ENCODE measurements around the gene RAI14. TPM values are rescaled to one million over a fixed set of nuclear protein-coding genes. Genes with fewer than 3 reads are reported as not detected.

RAI14 gene
- total RNA-seq, 4 donors from 2014 or later: 24.2 to 40.1 (median 28.0) TPM

DNA sequence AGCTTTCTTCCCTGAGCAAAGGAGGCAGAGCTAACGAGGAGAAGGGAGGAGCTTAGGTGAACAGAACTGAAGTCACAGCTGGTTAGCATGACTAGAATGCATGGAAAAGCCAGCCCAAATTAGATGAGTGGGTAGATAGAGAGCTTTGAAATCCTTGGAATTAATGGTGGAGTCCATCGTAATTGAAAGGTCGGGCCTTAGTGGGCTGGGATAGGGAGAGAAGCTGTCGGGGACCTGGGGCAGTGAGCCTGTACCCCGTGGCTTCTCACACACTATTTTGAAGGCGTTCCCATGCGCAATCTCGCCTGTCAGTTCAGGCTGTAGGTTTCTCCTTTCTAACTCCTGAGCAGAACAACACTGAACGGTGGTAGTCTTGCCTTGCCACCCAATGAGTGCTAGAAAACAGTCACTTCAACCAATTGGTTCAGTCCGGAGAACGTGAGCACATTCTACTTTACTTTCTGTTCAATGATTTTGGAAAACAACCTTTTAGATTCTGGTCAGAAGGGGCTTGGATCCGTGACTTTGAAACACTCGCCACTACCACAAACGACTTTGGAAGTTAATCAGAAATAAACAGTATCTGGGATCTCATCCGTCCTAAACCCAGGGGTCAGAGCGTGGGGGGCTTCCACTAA is 655 bp upstream of the RAI14 start:
- Histone ChIP-seq H3K36me3 (no peaks in the 10 kb centered on the region), H3K27ac (peak overlapping the region; percentile 91), H3K27me3 (no peaks in the 10 kb centered on the region), H3K4me1 (peaks cover 26% of the 10 kb centered on the region), H3K4me3 (peak overlapping the region; percentile 91), H3K9me3 (no peaks in the 10 kb centered on the region)
- no peak for TF ChIP-seq EP300 (IDR thresholded peaks at IDR 0.05)
- TF ChIP-seq POLR2A (IDR thresholded peaks at IDR 0.05): no peak
- TF ChIP-seq, protein P1, sequence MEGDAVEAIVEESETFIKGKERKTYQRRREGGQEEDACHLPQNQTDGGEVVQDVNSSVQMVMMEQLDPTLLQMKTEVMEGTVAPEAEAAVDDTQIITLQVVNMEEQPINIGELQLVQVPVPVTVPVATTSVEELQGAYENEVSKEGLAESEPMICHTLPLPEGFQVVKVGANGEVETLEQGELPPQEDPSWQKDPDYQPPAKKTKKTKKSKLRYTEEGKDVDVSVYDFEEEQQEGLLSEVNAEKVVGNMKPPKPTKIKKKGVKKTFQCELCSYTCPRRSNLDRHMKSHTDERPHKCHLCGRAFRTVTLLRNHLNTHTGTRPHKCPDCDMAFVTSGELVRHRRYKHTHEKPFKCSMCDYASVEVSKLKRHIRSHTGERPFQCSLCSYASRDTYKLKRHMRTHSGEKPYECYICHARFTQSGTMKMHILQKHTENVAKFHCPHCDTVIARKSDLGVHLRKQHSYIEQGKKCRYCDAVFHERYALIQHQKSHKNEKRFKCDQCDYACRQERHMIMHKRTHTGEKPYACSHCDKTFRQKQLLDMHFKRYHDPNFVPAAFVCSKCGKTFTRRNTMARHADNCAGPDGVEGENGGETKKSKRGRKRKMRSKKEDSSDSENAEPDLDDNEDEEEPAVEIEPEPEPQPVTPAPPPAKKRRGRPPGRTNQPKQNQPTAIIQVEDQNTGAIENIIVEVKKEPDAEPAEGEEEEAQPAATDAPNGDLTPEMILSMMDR (IDR thresholded peaks at IDR 0.05): no peak
- TF ChIP-seq POLR2AphosphoS5 (IDR thresholded peaks at IDR 0.05): no peak
- peak in 1 of 2 donors; percentile 75 for DNase-seq (ENCODE audit: low spot score in 2 of 2)
- WGBS: 1% methylated on average over 16 of the region's 16 CpGs

DNA sequence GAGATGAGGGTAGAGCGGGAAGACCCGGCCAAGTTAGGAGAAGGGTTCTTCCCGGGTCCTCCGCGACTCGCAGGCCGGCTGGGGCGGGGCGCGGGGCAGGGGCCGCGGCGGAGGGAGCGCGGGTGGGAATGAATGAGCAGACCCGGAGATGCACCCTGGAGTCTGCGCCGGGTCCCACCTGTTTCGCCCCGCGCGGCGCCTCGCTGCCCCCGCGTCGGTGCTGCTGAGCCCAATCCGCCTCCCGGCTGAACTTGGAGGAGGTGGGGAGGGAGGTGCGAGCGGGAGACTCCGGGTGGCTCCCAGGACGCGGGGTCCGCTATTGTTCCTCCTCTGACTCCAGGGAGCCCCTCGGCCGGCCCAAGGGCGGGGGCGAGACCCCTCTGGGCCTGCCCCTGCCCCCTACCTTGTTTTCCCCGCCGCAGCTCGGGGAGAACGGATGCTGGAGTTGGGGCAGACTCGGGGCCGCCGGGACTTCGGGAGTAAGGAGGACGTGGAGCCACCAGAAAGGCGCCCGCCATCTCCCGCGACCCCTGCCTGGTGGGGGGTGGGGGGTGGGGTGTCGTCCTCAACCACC is 659 bp downstream of the RAI14 start:
- H3K27me3 ChIP-seq: no peaks in the 10 kb centered on the region
- peak overlapping the region; percentile 91 for H3K4me3 ChIP-seq
- peak overlapping the region; percentile 91 for H3K27ac ChIP-seq
- no peak for TF ChIP-seq POLR2A (IDR thresholded peaks at IDR 0.05)
- TF ChIP-seq POLR2AphosphoS5 (IDR thresholded peaks at IDR 0.05): no peak
- no peak for TF ChIP-seq EP300 (IDR thresholded peaks at IDR 0.05)
- TF ChIP-seq, protein P1 (IDR thresholded peaks at IDR 0.05): no peak
- no peaks in the 10 kb centered on the region for H3K9me3 ChIP-seq
- WGBS: 7% methylated on average over 3 of the region's 53 CpGs
- H3K4me1 ChIP-seq: peaks cover 26% of the 10 kb centered on the region
- H3K36me3 ChIP-seq: no peaks in the 10 kb centered on the region
- peak in 1 of 2 donors; percentile 65 for DNase-seq (ENCODE audit: low spot score in 2 of 2)

DNA sequence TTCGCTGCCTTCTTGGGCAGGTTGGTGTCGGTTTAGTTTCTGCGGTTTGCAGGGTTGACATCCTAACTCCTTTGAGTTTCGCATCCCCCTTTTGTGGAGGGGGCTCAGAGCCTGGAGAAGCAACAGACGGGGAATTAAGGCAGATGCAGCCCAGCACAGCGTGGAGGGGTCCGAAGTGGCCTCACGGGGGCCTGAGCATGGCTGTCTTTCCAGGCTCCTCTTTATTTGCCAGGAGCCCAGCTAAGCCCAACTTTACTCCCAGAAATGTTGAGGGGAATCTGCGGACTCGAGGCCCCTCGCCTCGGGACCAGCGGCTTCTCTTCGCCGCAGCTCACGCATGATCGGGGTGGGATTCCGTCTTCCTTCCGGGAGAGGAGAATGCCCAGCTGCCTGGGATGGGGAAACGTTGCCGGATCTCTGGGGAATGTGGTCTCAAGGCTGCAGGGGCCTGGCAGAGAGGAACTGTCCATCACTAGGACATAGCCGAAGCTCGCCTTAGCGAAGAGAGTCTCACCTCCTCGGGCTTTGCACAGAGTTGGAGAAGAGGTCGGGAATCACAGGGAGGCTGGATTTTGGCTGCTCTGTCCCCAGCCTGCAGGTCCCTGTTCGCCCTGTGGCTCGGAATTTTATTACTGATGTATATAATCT is 1.3 kb downstream of the RAI14 start:
- peaks cover 26% of the 10 kb centered on the region for H3K4me1 ChIP-seq
- no peaks in the 10 kb centered on the region for H3K27me3 ChIP-seq
- no peaks in the 10 kb centered on the region for H3K36me3 ChIP-seq
- H3K9me3 ChIP-seq: no peaks in the 10 kb centered on the region
- 4% methylated on average over 20 of the region's 28 CpGs for WGBS
- peak in 1 of 2 donors; percentile 64 for DNase-seq (ENCODE audit: low spot score in 2 of 2)
- TF ChIP-seq POLR2A (IDR thresholded peaks at IDR 0.05): no peak
- no peak for TF ChIP-seq EP300 (IDR thresholded peaks at IDR 0.05)
- TF ChIP-seq POLR2AphosphoS5 (IDR thresholded peaks at IDR 0.05): no peak
- TF ChIP-seq, protein P1 (IDR thresholded peaks at IDR 0.05): no peak
- peak overlapping the region; percentile 91 for H3K4me3 ChIP-seq
- peak overlapping the region; percentile 91 for H3K27ac ChIP-seq

DNA sequence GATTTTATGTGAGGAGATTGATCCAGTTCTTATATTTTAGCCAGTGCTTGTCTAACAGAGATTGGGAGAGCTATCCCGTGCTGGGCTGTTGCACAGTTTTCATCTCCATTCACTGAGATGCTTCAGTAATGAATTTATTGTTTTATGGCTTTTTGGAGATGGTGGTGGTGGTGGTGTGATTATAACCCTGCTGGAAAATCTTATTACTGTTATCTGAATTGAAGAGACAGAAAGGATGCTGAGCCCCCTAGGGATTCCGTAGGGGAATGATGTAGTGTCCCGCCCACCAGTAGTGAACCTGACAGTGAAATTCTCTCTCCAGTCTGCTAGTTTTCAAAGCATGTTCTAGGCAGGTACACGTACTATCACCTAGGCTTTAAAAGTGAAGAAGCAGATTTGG is 1.9 kb downstream of the RAI14 start:
- no peak for TF ChIP-seq POLR2A (IDR thresholded peaks at IDR 0.05)
- 45% methylated on average over 4 of the region's 4 CpGs for WGBS
- peaks cover 26% of the 10 kb centered on the region for H3K4me1 ChIP-seq

DNA sequence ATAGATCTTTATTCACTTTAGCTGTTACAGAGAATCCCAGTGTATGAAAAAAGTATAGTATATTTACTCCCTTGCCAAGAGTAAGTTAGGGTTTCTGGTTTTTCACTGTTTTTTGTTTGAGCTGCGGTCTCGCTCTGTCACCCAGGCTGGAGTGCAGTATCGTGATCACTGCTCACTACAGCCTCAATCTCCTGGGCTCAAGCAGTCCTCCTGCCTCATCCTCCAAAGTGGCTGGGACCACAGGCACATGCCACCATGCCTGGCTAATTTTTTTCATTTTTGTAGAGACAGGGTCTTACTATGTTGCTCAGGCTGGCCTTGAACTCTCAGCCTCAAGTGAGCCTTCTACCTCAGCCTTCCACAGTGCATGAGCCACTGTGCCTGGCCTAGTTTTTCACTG is 3.0 kb downstream of the RAI14 start:
- no peaks in the 10 kb centered on the region for H3K27me3 ChIP-seq
- peaks cover 26% of the 10 kb centered on the region for H3K4me1 ChIP-seq
- WGBS: 97% methylated on average over 3 of the region's 3 CpGs
- no peak for DNase-seq (ENCODE audit: low spot score in 2 of 2)
- H3K36me3 ChIP-seq: no peaks in the 10 kb centered on the region
- no peak overlapping the region for H3K27ac ChIP-seq
- no peak overlapping the region for H3K4me3 ChIP-seq
- H3K9me3 ChIP-seq: no peaks in the 10 kb centered on the region
- TF ChIP-seq POLR2AphosphoS5 (IDR thresholded peaks at IDR 0.05): no peak
- TF ChIP-seq, protein P1 (IDR thresholded peaks at IDR 0.05): no peak
- TF ChIP-seq EP300 (IDR thresholded peaks at IDR 0.05): no peak
- TF ChIP-seq POLR2A (IDR thresholded peaks at IDR 0.05): no peak

More for the DNA sequence above, 1.9 kb downstream of the RAI14 start:
- no peak overlapping the region for H3K27ac ChIP-seq
- no peaks in the 10 kb centered on the region for H3K36me3 ChIP-seq
- no peak for DNase-seq (ENCODE audit: low spot score in 2 of 2)
- peak overlapping the region; percentile 91 for H3K4me3 ChIP-seq
- no peaks in the 10 kb centered on the region for H3K9me3 ChIP-seq
- no peaks in the 10 kb centered on the region for H3K27me3 ChIP-seq
